ENCODE measurements around the gene EHMT1.
"Not testable (repeated sequence)": the region's sequence is repeated elsewhere in the genome, so short reads cannot be mapped to it uniquely, and the experiment has no call there.

EHMT1 gene

DNA sequence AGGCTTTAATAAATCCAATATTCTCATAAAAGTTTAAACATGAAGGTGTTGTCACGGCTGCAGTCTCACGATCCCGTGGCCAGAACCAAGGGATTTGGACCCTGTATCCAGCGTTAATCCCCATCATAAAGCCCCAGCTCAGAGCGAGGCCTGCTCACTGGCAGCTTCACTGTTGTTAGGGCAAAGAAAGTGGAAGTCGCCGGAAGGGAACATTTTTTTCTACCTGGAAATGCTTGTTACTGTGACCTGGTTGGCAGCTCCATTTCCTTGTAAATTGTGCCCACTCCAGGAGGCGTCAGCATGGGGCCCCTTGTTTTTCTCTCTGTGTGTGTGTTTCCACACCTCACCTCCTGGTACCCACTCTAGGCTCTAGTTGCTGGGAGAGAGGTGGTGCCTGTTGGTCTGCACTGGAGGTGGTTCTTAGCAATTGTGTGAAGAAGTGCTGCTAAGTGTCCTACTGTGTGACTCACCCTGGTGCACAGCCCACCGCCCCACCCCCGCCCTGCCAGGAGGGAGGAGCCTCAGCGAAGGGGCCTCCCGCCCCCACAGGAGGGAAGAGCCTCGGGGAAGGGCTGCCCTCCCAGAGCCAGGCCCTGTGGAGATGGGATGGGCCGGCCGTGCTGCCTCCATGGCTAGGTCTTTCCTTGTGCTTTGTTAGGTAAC, 105.1 kb downstream of the EHMT1 start:
- no peak for DNase-seq

DNA sequence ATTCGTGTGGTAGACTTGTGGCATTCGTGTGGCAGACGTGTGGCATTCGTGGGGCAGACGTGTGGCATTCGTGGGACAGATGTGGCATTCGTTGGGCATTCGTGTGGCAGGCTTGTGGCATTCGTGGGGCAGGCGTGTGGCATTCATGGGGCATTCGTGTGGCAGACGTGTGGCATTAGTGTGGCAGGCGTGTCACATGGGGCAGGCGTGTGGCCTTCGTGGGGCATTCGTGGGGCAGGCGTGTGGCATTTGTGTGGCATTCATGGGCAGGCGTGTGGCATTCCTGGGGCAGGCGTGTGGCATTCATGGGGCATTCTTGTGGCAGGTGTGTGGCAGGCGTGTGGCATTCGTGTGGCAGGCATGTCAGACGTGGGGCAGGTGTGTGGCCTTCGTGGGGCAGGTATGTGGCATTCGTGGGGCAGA, 106.0 kb downstream of the EHMT1 start:
- no peak for DNase-seq

DNA sequence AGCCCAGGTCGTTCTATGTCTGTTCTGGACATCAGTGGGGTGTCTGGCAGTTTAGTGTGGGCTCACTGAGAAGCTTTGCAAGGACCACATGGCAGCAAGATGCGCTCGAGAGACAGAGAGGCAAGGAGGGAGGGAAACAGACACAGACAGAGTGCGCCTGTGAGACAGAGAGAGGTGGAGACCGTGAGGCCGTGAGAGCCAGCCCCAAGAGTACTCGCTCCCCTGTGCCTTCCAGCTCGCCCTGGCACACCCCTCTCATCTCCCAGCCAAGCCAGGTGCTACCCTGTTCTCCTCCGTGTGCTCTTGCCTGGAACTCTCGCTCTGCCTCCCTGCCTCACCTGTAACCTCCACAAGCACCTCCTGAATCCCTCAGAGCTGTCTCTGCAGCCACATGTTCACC, 106.8 kb downstream of the EHMT1 start:
- DNase-seq, result no peak

DNA sequence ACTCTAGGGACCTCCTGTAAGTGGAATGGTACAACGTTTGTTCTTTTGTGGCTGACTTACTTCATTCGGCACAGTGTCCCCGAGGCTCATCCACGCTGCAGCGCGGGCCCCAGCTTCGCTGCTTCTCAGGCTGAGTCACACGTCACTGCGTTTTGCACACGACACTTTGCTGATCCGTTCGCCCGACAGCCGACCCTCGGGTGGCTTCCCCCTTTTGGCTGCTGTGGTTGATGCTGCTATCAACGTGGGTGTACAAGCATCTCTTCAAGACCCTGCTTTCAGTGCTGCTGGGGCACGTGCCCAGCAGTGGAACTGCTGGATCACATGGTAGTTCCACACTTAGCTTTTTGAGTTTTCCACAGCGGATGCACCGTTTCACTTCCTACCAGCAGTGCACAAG, 107.5 kb downstream of the EHMT1 start:
- DNase-seq, result not testable (repeated sequence)

DNA sequence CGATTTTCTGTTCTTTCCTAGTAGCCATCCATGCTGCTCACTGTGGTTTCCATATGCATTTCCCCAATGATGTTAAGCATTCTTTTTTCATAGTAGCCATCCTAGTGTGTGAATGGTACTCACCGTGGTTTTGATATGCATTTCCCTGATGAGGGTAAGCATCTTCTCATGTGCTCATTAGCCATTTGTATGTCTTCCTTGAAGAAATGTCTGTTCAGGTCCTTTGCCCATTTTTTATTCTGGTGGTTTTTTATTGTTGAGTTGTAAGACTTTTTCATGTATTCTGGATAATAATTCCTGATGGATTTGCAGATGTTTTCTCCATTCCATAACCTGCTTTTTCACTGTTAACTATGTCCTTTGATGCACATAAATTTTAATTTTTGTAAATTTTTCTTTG, 108.0 kb downstream of the EHMT1 start:
- no peak for DNase-seq

DNA sequence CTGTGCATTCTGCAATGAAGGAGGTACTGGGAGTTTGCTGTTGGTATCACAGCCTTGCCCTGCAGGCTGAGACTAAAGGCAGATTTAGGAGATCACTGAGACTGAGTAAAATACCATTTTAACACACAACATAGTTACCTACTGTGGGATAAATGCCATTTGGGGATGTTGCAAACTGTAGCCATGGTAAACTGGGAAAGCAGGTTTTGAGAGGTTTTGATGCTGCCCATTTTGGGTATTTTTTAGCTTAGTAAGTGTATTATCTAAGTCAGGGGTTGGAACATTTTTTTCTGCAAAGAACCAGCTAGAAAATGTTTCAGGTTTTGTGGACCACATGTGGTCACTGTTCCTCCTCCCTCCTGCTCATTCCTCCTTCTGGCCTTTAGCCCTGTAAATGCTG, 108.9 kb downstream of the EHMT1 start:
- no peak for DNase-seq

DNA sequence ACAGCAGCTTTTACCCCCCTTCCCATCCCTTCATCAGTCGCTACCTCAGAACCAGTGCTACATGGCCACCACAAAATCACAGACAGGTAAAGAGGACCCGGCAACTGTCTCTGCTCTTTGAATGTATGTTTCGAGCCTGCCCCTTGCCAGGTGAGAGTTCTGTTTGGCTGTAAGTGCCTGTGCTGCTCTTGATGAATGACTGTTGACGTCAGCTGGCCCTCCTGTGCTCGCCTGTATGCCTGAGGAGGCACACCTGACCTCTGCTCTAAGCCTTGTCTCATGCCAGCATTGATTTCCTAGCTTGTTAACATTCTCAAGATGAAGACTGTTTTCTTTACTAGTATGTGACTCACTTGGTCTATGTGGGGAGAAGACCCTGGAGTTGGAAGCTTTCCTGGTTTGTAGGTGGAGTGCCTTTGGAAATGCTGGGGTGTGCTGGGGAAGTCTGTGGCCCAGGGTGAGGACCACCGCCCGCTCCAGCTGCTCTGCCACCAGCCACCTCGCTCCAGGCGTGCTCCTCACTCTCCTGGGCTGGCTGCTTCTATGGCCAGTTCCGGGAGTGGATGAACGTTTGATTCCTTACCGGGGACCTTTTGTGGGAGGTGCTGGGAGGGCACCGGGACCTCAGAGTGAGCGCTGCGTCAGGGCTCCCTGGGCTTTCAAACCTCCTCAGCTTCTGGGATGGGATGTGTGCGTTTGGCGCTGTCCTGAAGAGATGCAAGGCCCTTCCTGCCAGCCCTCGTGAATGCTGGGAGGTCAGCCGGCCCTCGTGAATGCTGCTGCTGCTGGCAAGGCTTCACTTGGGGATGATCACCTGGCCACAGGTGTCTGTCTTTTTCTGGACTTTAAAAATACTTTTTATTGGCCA, 109.9 kb downstream of the EHMT1 start:
- no peak for DNase-seq

DNA sequence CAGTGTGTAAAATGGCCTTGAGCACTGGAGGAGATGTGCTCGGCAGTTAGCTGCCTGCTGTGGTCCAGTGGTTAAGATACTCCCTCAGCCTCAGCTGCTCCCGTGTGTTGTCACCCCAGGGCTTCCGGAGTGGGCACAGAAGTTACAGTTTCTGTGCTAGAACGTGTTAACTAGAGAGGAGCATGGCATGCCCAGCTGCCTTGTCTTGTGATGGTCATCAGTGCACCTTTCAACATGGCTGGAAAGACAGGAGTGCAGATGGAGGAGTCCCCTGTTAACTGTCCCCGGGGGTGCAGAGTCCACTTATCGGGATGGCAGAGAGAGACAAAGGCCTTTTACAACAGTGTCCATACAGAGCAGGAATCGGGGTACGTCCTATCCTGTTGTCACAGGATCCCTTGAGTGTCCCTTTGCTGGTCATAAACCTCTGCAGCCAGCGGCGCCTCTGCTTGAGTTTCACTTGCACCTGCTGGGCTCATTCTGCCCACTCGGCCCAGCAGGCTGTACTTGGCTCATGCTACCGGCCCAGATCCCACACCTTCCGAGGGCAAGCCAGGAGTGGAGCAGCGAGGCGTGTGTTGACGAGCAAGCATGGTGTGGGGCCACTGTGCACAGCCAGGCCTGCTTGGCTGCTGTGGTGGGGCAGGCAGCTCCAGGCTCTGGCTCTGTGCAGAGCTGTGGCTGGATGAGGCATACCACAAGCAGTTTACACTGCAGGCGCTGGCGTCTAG, 112.6 kb downstream of the EHMT1 start:
- DNase-seq, result no peak

DNA sequence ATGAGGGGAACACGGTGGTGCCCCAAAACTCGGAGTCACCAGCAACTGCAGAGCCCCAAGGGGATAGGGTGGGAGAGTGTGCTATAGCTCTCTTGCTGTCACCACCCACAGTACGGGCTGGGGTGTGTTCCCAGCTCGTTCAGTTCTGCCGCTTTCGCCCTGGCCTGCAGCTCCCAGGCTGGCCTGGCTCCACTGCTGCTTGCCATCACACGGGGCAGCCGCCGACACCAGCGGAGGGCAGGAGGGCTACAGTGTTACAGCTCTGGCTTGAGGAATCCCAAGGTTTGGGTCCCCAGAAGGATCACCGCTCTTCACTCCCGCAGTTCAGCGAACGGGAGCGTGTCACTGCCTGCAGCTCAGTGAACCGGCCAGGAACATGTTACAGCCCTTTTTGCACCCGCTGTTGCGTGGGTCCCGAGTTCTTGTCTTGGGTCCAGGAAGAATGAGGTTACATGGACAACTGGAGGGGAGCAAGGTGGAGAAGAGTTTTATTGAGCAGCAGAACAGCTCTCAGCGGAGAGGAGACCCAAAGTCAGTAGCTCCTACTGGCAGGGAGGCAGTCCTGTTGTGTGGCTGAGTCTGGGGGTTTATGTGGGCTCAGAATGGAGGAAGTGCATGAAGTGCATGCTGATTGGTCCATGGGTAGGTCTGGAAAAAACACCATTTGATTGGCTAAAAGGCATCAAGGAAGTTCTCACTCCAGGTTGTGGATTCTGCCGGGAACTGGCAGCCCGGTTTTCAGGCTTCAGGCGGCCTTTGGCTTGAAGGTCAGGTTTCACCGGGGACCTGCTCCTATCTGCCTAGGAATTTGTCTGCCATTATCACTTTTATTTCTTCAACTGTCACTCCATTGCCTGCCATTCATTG, 113.4 kb downstream of the EHMT1 start:
- no peak for DNase-seq

DNA sequence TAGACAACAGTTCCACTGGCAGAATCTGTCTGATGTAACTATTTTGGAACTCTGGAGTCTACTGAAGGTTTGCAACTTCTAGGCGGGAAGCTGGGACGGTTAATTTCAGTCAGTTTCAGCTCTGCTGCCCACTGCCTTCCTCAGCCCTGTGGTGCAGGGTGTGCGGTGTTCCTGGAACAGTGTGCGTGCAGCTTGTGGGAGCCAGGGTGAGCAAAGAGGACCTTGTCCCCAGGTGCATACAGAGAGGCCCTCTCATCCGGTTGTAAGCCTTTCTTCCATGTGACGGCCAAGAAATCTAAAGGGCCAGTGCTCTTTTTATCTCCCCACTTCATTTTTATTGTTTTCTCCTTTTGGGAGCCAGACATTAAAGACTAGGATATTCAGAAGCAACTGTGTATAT, 114.6 kb downstream of the EHMT1 start:
- no peak for DNase-seq

DNA sequence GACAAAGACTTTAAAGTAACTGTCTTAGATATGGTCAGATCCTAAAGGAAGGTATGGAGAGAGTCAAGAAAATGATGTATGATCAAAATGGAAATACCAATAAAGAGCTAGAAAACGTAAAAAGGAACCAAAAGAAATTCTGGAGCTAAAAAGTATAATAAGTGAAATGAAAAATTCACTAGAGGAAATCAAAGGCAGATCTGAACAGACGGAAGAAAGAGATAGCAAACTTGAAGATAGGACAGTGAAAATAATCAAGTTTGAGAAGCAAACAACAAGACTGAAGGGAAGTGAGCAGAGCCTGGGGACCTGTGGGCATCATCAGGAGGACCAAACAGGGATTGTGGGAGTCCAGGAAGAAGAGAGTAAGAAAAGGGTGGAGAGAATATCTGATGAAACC, 115.4 kb downstream of the EHMT1 start:
- no peak for DNase-seq

DNA sequence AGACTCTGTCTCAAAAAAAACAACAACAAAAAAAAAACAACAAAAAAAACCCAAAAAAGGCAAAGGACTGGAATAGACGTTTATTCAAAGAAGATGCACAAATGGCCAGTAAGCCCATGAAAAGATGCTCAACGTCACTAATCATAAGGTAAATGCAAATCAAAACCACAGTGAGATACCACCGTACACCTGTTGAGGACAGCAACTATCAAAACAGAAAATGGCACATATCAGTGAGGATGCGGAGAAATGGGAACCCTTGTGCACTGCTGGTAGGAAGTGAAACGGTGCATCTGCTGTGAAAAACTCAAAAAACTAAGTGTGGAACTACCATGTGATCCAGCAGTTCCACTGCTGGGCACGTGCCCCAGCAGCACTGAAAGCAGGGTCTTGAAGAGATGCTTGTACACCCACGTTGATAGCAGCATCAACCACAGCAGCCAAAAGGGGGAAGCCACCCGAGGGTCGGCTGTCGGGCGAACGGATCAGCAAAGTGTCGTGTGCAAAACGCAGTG, 119.4 kb downstream of the EHMT1 start:
- DNase-seq, result not testable (repeated sequence)

DNA sequence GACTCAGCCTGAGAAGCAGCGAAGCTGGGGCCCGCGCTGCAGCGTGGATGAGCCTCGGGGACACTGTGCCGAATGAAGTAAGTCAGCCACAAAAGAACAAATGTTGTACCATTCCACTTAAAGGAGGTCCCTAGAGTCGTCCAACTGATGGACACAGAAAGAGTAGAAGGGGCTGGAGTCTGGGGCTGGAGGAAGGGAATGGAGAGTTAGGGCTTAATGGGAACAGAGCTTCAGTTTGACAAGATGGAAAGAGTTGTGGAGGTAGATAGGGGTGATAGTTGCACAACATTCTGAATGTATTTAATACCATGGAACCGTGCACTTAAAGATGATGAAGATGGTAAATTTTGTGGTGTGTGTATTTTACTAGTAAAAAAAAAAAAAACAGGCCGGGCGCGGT, 119.9 kb downstream of the EHMT1 start:
- DNase-seq, result no peak

DNA sequence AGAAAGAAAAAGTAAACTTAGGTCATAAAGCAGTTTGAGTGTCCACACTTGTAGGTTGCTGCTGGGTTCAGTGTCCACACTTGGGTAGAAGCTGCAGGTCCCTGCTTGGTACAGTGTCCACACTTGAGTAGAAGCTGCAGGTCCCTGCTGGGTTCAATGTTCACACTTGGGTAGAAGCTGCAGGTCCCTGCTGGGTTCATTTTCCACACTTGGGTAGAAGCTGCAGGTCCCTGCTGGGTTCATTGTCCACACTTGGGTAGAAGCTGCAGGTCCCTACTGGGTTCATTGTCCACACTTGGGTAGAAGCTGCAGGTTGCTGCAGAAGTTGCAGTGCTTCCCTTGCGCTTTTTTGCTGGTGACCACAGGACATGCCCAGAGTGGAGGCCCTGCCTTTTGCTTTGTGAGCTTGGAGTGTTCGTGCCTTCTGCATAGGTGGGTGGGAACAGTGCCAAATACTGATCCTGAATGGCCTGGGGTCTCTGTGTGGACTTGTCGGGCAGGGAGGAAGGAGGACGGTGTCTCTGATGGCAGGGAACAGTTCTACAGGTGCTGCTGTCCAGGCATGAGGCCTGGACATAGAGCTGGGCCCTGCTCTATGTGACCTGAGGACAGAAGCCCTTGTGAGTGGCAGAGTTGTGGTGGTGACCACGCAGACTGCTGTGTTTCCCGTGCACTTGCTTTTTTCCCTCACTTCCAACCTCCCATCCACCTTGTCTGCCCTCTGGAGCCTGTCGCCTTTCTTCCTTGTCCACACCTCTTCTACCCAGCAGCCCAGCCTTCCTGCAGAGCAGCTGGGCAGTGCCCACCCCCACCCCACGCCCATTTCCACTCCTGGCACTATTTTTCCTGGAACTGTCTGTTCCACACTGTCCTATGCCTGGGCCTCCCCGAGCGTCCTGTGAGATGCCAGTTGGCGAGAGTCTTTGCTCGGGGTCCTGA, 120.8 kb downstream of the EHMT1 start:
- DNase-seq, result no peak

DNA sequence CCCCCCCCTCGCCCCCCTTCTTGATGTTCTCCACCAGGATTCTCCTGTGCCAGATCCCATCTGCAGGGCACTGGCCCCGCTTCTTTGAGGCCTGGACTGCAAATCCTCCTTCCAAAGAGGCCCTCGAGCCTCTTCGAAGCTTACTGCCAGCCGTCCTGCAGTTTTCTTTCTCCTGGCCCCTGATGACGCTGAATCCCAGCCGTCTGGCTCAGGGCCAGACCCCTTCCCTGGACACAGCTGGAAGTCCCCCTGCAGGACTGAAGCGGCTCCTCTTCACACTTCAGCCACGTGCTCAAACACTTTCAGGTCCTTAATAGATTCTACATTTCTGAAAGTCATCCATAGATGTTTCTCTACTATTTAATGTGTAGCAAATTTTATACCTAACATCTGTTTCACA, 121.5 kb downstream of the EHMT1 start:
- no peak for DNase-seq

DNA sequence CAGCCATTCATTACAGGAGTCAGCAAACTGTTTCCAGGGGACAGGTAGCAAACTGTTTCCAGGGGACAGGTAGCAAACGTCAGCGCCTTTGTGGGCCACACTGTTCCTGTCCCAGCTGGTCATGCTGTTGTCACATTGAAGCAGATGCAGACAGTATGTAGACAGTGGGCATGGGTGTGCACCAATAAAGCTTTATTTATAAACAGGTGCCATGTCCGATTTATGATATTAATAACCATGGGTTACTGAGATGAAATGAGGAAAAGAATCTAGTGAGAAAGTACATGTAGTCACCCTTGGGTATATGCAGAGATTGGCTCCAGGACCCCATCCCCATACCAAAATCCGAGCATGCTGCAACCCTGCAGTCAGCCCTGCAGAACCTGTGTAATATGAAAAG, 122.5 kb downstream of the EHMT1 start:
- no peak for DNase-seq

DNA sequence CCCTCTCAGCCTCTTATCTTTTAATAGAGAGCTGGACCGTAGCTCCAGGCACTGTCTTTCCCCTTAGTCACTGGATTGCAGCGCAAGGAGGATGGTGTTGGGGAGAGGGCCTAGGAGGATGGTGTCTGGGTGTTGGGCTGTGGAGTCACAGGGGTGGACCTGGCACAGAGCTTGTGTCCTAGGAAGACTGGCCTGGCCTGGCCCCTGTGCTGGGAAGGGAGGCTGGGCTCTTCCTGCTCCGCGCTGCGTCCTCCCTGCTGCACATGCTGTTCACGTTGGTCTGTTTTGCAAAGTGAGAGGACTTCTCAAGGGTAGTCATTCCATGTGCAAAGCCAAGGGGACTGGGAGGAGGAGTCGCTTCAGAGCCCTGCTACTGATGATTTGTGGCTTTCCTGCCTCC, 123.9 kb downstream of the EHMT1 start:
- no peak for DNase-seq

DNA sequence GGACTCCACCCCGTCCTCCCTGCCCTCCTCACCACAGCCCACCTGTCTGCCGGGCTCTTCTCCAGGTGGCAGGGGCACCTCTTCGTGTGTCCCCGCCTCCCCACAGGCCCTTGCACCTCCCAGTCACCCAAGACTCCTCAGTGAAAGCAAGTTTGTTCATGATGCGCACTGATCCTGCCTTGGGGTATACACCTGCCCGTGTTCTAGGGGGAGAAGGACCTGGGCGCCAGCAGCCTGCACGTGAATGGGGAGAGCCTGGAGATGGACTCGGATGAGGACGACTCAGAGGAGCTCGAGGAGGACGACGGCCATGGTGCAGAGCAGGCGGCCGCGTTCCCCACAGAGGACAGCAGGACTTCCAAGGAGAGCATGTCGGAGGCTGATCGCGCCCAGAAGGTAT, 124.9 kb downstream of the EHMT1 start:
- no peak for DNase-seq

DNA sequence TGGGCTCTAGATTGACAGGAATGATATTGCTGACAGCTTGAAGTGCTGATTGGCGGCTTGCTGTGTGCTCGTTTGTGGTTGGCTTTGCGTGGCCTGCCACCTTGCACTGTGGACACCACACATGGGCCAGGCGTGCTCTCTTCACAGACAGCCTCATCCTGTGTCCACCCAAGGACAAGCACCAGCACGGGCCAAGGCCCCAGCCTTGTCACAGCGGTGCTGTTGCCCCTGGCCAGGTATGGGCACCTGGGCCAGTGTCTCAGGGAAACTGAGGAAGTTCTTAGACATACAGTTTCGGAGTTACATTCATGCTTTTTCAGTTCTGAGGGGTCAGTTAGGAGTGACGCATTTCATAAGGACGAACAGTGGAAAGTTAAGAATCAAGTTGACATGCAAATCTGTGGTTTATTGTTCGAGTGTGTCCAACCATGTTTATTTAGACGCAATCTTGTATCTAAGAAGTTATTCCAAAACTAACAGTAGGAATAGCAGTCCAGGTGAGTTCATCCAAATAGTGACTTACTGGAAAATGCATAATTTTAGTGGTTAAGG, 125.9 kb downstream of the EHMT1 start:
- no peak for DNase-seq

DNA sequence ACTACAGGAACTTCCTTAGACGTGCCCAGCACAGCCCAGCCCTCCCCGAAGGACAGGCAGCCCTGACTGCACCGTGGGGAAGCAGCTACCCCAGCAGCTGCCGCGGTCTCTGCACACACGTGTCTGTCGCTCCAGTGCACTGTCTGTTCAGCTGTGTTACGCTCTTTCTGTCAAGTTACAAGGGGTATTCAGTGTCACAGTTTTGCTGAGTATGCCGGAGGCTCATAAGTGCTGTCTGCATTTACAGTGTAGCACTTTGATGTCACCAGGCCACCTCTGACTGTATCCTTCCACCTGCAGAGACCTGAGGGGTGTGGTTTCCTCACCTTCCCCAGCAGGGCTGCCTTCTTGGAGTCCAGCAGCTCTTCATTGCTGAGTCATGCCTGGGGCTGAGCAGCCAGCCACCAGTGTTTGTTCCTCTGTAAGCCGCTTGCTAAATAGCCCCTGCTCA, 126.8 kb downstream of the EHMT1 start:
- DNase-seq, result no peak

DNA sequence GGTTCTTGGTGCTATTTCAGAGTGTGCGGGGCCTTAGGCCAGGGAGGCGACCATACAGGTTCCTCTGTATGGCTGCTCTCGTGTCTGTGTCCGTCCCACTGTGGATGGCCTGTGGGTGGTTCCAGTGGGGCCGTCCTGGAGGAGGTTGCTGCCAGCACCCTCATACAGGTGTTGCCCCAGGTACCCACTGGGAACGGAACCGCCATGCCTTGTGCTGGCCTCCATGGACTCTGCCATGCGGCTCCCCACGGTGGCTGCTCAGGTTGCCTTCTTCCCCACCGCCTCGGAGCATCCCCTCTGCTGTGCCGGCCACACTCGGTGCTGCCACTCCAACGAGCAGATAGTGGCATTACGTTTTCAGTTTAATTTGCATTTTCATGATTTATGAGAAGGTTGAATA, 129.5 kb downstream of the EHMT1 start:
- no peak for DNase-seq
